Transverse colon (tissue), 4 donors: ENCODE measurements around the gene GAB2. TPM values are rescaled to one million over a fixed set of nuclear protein-coding genes. Genes with fewer than 3 reads are reported as not detected.

ENCODE experiments used
- DNase-seq: peaks from one replicate; pipeline ENCODE4 v3.0.0-alpha.2; 2019
- H3K27ac ChIP-seq, 4 donors: fragments of 200-600 bp; sonication (generic); 2 replicates each; pipeline ENCODE4 v1.5.1; 2016 to 2018; ENCODE audit warnings: inconsistent platforms in 4 of 4
- H3K27me3 ChIP-seq: fragments of 200-600 bp; sonication (generic); 2 replicates; pipeline ENCODE4 v1.5.1; 2017; ENCODE audit warnings: inconsistent platforms
- H3K36me3 ChIP-seq, 4 donors: fragments of 200-600 bp; sonication (generic); 2 replicates each; pipeline ENCODE4 v1.5.1; 2017 to 2019; ENCODE audit warnings: inconsistent platforms in 4 of 4
- H3K4me1 ChIP-seq, 4 donors: fragments of 200-600 bp; sonication (generic); 2 replicates each; pipeline ENCODE4 v1.5.1; 2017 to 2020; ENCODE audit warnings: inconsistent platforms in 4 of 4
- H3K4me3 ChIP-seq, 4 donors: fragments of 200-600 bp; sonication (generic); 1 replicate in 1 of 4; 2 replicates in 3 of 4; pipeline versions ENCODE4 v1.5.1 to v1.6.1; 2017 to 2019; ENCODE audit warnings: inconsistent platforms in 4 of 4
- H3K9me3 ChIP-seq, 2 donors: fragments of 200-600 bp; sonication (generic); 2 replicates each; pipeline ENCODE4 v1.5.1; 2017 to 2019; ENCODE audit warnings: inconsistent platforms in 2 of 2
- EP300 ChIP-seq: sonication (generic); formaldehyde crosslinking; IDR thresholded peaks from one replicate; pipeline ENCODE4 v1.6.1; 2017; ENCODE audit warnings: antibody characterized with exemption, low read depth
- POLR2A ChIP-seq: fragments of 450-650 bp; IDR thresholded peaks from one replicate; pipeline ENCODE4 v1.6.1; 2016; ENCODE audit warnings: antibody characterized with exemption, mild to moderate bottlenecking, moderate library complexity
- POLR2AphosphoS5 ChIP-seq, 3 donors: sonication (generic); formaldehyde crosslinking; IDR thresholded peaks; one replicate each; pipeline ENCODE4 v1.6.1; 2016; ENCODE audit warnings: antibody characterized with exemption in 3 of 3
- WGBS, 2 donors: methylation state at CpG; one replicate each; pipeline ENCODE4 v1.1.5; 2018; ENCODE audit warnings: low coverage in 1 of 2; 5-methylcytosine and 5-hydroxymethylcytosine counted together
- in situ Hi-C, 4 donors: fragments of 200-750 bp; cut with MboI; loops; one replicate each; pipeline versions ENCODE4 v1.15.0 to v1.15.1; 2017; ENCODE audit warnings: low sequenced_read_pairs in 3 of 4, low pct_ligation_motif_present in 1 of 4, low pct_unique_long_range_greater_than_20kb in 1 of 4
- intact Hi-C: fragments of 100-400 bp; cut with DNase I; formaldehyde crosslinking; loops from one replicate; pipeline ENCODE4 v1.15.1; 2023; ENCODE audit warnings: low total_unique reads
- total RNA-seq, 4 donors: library from RNA; depleted of rRNA; stranded (reverse); fragments of >200 nt; gene quantifications; one replicate each; pipeline ENCODE4 v1.1.0, GENCODE V29; 2016
- TF ChIP-seq, protein P1 (sequence below), 5 experiments: fragments of 200-600 bp in 3 of 5; fragments of 450-650 bp in 2 of 5; sonication (generic) in 3 of 5; IDR thresholded peaks; 1 replicate in 2 of 5; 2 replicates in 3 of 5; pipeline ENCODE4 v1.5.1; 2016 to 2017; ENCODE audit warnings: antibody characterized with exemption in 5 of 5, inconsistent platforms in 3 of 5, mild to moderate bottlenecking in 2 of 5, moderate library complexity in 1 of 5

The GAB2 gene
- total RNA-seq, 4 donors from 2014 or later, result 5.8 to 35.7 (median 22.9) TPM

DNA sequence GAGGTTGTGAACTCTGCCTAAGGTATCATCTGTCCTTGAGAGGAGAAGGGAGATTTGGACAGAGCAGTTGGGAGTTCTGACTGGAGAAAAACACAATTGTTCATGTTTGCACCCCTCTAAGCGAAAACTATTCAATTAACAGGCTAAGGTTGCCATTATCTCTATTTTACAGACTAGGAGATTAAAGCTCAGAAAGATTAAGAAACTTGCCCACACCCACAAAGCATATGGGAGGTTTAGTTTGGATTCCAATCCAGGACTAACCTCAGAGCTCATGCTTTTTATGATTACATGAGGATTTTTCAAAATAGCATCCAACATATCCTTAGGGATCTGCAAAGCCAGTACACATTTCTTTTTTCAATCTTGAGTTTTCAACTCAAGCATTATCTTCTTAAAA is 22.0 kb downstream of the GAB2 start:
- no peaks in the 10 kb centered on the region for H3K9me3 ChIP-seq
- 95 to 100% methylated on average over 1 of the region's 1 CpG for WGBS, 2 donors
- H3K4me3 ChIP-seq, result no peak overlapping the region
- peaks cover 0 to 7% (median 0%) of the 10 kb centered on the region in 4 donors for H3K4me1 ChIP-seq
- no peak for DNase-seq
- intact Hi-C loops (no loop called here), in situ Hi-C loops (no loop called here)
- no peaks in the 10 kb centered on the region for H3K36me3 ChIP-seq
- no peak for TF ChIP-seq POLR2A
- TF ChIP-seq, protein P1, sequence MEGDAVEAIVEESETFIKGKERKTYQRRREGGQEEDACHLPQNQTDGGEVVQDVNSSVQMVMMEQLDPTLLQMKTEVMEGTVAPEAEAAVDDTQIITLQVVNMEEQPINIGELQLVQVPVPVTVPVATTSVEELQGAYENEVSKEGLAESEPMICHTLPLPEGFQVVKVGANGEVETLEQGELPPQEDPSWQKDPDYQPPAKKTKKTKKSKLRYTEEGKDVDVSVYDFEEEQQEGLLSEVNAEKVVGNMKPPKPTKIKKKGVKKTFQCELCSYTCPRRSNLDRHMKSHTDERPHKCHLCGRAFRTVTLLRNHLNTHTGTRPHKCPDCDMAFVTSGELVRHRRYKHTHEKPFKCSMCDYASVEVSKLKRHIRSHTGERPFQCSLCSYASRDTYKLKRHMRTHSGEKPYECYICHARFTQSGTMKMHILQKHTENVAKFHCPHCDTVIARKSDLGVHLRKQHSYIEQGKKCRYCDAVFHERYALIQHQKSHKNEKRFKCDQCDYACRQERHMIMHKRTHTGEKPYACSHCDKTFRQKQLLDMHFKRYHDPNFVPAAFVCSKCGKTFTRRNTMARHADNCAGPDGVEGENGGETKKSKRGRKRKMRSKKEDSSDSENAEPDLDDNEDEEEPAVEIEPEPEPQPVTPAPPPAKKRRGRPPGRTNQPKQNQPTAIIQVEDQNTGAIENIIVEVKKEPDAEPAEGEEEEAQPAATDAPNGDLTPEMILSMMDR (IDR thresholded peaks at IDR 0.05), result no peak
- TF ChIP-seq POLR2AphosphoS5 (IDR thresholded peaks at IDR 0.05), result no peak
- no peak for TF ChIP-seq EP300
- no peaks in the 10 kb centered on the region for H3K27me3 ChIP-seq
- H3K27ac ChIP-seq, result no peak overlapping the region

DNA sequence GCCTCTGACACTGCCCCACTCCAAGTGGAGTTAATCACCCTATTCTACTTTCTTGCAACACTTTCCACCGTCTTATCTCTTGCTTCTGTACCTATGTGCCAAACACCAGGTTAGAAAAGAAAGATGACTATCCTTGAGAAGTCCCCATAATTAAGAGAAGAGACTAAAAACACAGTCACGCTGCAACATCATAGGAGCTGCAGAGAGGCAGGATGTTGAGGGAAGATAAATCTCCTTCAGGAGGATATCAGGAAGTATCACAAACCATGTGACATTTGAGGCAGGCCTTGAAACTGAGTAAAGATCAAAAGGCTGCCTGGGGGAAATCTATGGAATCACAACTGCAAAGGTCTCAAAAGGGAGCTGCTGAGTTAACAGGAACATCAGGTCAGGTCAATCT is 24.8 kb downstream of the GAB2 start:
- Histone ChIP-seq H3K4me3 (no peak overlapping the region), H3K4me1 (peaks cover 0 to 15% (median 2%) of the 10 kb centered on the region in 4 donors), H3K36me3 (no peaks in the 10 kb centered on the region), H3K27me3 (no peaks in the 10 kb centered on the region), H3K9me3 (no peaks in the 10 kb centered on the region), H3K27ac (no peak overlapping the region)
- intact Hi-C loops (no loop called here), in situ Hi-C loops (no loop called here)
- TF ChIP-seq EP300 (no peak), POLR2AphosphoS5 (IDR thresholded peaks at IDR 0.05) (no peak), POLR2A (no peak)
- TF ChIP-seq, protein P1 (IDR thresholded peaks at IDR 0.05), result no peak
- WGBS, 2 donors, result 75 to 79% methylated on average over 2 of the region's 2 CpGs
- no peak for DNase-seq

DNA sequence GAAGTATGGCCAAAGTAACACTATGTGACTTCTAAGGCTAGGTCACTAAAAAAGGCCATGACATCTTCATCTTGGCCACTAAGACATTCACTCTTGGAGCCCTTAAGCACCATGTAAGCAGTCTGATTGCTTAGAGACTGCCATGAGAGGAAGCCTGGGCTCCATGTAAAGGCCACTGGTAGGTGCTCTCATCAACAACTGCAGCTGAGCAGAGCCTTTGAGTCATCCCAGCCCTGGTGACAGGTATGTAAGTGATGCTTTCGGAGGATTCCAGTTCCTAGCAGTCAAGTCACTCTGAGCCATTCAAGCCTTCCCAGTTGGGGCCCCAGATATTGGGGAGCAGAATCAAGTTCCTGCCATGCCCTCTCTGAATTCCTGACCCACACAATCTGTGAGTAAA is 26.2 kb downstream of the GAB2 start:
- Histone ChIP-seq H3K27ac (no peak overlapping the region), H3K4me3 (no peak overlapping the region), H3K9me3 (no peaks in the 10 kb centered on the region), H3K27me3 (no peaks in the 10 kb centered on the region), H3K4me1 (peaks cover 0 to 8% (median 2%) of the 10 kb centered on the region in 4 donors), H3K36me3 (no peaks in the 10 kb centered on the region)
- WGBS, 2 donors, result 100% methylated on average over 1 of the region's 1 CpG; no CpG with 5 or more reads in 1 of the 2 donors
- in situ Hi-C loops (no loop called here), intact Hi-C loops (no loop called here)
- TF ChIP-seq POLR2A (no peak), EP300 (no peak), POLR2AphosphoS5 (IDR thresholded peaks at IDR 0.05) (no peak)
- TF ChIP-seq, protein P1 (IDR thresholded peaks at IDR 0.05), result no peak
- DNase-seq, result no peak

DNA sequence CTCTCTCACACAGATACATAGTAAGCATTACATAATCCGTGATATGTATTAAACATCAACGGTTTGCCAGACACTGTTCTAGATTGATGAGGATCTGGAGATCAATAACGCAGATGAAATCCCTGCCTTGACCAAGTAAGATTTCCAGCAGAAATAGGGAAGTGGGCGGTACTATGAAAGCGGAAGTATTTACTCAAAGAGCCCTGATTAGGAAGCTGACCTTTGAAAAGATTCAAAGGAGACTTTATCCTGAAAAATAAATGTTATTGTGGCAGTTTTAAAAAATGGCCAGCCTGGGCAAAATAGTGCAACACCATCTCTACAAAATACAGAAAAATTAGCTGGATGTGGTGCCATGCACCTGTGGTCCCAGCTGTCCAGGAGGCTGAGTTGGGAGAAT is 26.8 kb downstream of the GAB2 start:
- Histone ChIP-seq H3K4me3 (no peak overlapping the region), H3K9me3 (no peaks in the 10 kb centered on the region), H3K4me1 (peaks cover 0 to 8% (median 2%) of the 10 kb centered on the region in 4 donors), H3K36me3 (no peaks in the 10 kb centered on the region), H3K27me3 (no peaks in the 10 kb centered on the region), H3K27ac (no peak overlapping the region)
- TF ChIP-seq POLR2A, result no peak
- TF ChIP-seq POLR2AphosphoS5 (IDR thresholded peaks at IDR 0.05), result no peak
- TF ChIP-seq EP300, result no peak
- TF ChIP-seq, protein P1 (IDR thresholded peaks at IDR 0.05), result no peak
- 84 to 90% methylated on average over 4 to 5 of the region's 5 CpGs for WGBS, 2 donors
- no peak for DNase-seq
- intact Hi-C loops (no loop called here), in situ Hi-C loops (no loop called here)
